ENCODE measurements around the gene SUSD1. TPM values are rescaled to one million over a fixed set of nuclear protein-coding genes. Genes with fewer than 3 reads are reported as not detected.
"Not testable (repeated sequence)": the region's sequence is repeated elsewhere in the genome, so short reads cannot be mapped to it uniquely, and the experiment has no call there.

Gene SUSD1
- total RNA-seq (2014; rRNA removed; shearing (Covaris generic); ENCODE audit: low replicate concordance), result 20.3 and 34.6 TPM in 2 replicates

- in situ Hi-C loops (cut with HindIII; ENCODE audit: low pct_unique_long_range_greater_than_20kb, low sequenced_read_pairs), result no loop called here
- DNase-seq (ENCODE audit: low read depth), result peak; percentile 60
Measured at GRCh38 chr9:112174965-112175795, at the start of gene SUSD1. Gene SUSD1 (minus strand): TSS chr9:112175297. CDS start chr9:112175235, 62 bp downstream.

GRCh38 chr9:112224401-112225289 lies 49.5 kb upstream of the SUSD1 start:
- peak; percentile 8 for DNase-seq (ENCODE audit: low read depth)
- in situ Hi-C loops (cut with HindIII; ENCODE audit: low pct_unique_long_range_greater_than_20kb, low sequenced_read_pairs), result no loop called here

GRCh38 chr9:112218908-112219307 lies 43.8 kb upstream of the SUSD1 start:
- no peak for DNase-seq (ENCODE audit: low read depth)

GRCh38 chr9:112212926-112213325 lies 37.8 kb upstream of the SUSD1 start:
- no peak for DNase-seq (ENCODE audit: low read depth)
- in situ Hi-C loops (cut with HindIII; ENCODE audit: low pct_unique_long_range_greater_than_20kb, low sequenced_read_pairs), result no loop called here

More at GRCh38 chr9:112218908-112219307, 43.8 kb upstream of the SUSD1 start:
- in situ Hi-C loops (cut with HindIII; ENCODE audit: low pct_unique_long_range_greater_than_20kb, low sequenced_read_pairs), result no loop called here

GRCh38 chr9:112207451-112207850 lies 32.4 kb upstream of the SUSD1 start:
- in situ Hi-C loops (cut with HindIII; ENCODE audit: low pct_unique_long_range_greater_than_20kb, low sequenced_read_pairs), result no loop called here
- DNase-seq (ENCODE audit: low read depth), result no peak

- in situ Hi-C loops (cut with HindIII; ENCODE audit: low pct_unique_long_range_greater_than_20kb, low sequenced_read_pairs), result no loop called here
- peak; percentile 56 for DNase-seq (ENCODE audit: low read depth)
Measured at GRCh38 chr9:112203536-112203935, 28.4 kb upstream of the SUSD1 start.

- in situ Hi-C loops (cut with HindIII; ENCODE audit: low pct_unique_long_range_greater_than_20kb, low sequenced_read_pairs), result no loop called here
- DNase-seq (ENCODE audit: low read depth), result no peak
Measured at GRCh38 chr9:112200711-112201110, 25.6 kb upstream of the SUSD1 start.

- DNase-seq (ENCODE audit: low read depth), result peak; percentile 32
Measured at GRCh38 chr9:112198646-112199045, 23.5 kb upstream of the SUSD1 start.

DNA sequence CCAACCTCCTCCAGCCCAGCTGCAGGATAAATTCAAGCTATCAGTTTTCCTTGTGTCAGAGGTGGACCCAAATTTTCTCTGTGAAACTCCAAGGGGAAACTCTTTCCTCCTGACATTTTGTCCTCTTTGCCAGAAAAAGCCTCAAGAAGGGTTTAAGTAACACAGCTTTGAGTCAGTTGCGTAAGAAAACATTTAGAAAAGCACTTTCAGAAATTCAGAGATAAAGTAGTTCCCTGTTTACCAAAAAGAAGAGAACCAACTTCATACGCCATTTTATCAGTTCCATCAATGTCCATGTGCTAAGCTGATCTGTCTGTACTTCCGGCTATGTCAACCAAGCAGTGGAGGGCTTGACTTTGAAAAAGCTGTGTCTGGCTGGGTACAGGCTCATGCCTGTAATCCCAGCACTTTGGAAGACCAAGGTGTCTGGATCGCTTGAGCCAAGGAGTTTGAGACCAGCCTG lies 19.9 kb upstream of the SUSD1 start:
- no peak for DNase-seq (ENCODE audit: low read depth)
- in situ Hi-C loops (cut with HindIII; ENCODE audit: low pct_unique_long_range_greater_than_20kb, low sequenced_read_pairs), result no loop called here

More at GRCh38 chr9:112198646-112199045, 23.5 kb upstream of the SUSD1 start:
- in situ Hi-C loops (cut with HindIII; ENCODE audit: low pct_unique_long_range_greater_than_20kb, low sequenced_read_pairs), result no loop called here

GRCh38 chr9:112193572-112194288 lies 18.6 kb upstream of the SUSD1 start:
- DNase-seq (ENCODE audit: low read depth), result peak; percentile 65
- in situ Hi-C loops (cut with HindIII; ENCODE audit: low pct_unique_long_range_greater_than_20kb, low sequenced_read_pairs), result no loop called here

DNA sequence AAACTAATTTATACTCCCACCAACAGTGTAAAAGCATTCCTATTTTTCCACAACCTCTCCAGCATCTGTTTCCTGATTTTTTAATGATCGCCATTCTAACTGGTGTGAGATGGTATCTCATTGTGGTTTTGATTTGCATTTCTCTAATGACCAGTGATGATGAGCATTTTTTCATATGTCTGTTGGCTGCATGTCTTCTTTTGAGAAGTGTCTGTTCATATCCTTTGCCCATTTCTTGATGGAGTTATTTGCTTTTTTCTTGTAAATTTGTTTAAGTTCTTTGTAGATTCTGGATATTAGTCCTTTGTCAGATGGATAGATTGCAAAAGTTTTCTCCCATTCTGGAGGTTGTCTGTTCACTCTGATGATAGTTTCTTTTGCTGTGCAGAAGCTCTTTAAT lies 15.2 kb upstream of the SUSD1 start:
- DNase-seq (ENCODE audit: low read depth); in situ Hi-C loops (cut with HindIII; ENCODE audit: low pct_unique_long_range_greater_than_20kb, low sequenced_read_pairs): not testable (repeated sequence)

- in situ Hi-C loops (cut with HindIII; ENCODE audit: low pct_unique_long_range_greater_than_20kb, low sequenced_read_pairs), result no loop called here
- DNase-seq (ENCODE audit: low read depth), result no peak
Measured at GRCh38 chr9:112188884-112189283, 13.8 kb upstream of the SUSD1 start.

DNA sequence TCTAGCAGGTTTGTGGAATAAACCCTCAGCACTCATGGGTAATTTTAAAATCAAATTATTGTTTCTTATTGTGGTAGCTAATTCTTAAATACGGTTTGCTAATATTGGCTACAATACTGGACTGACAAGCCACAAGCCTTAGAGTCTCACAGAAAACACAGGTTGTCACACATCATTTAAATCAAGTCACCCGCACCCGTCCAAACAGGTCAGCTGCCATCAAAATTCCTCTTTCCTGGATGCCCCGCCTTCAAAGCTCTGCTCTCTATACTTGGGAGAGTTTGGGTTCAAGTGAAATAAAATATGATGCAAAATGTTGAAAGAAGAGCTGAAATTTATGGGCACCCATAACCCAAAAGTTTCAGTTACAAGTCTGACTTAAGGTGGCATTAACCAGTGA lies 12.3 kb upstream of the SUSD1 start:
- DNase-seq (ENCODE audit: low read depth), result no peak
- in situ Hi-C loops (cut with HindIII; ENCODE audit: low pct_unique_long_range_greater_than_20kb, low sequenced_read_pairs), result no loop called here

- in situ Hi-C loops (cut with HindIII; ENCODE audit: low pct_unique_long_range_greater_than_20kb, low sequenced_read_pairs), result no loop called here
- no peak for DNase-seq (ENCODE audit: low read depth)
Measured at GRCh38 chr9:112186695-112187094, 11.6 kb upstream of the SUSD1 start.

DNA sequence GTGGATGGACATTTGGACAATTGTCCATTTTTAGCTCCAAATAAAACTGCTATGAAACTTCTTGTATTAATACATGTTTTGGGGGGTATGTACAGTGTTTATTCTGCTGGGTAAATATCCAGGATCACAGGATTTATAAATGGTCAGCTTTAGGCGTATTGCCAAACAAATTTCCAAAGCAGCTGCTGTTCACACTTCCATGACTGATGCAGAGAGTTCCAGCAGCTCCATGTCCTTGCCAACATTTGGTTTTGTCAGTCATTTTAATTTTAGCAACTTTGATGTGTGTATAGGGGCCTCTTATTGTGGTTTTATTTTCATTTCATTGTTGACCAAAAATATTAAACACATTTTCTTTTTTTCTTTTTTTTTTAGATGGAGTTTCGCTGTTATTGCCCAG lies 9.8 kb upstream of the SUSD1 start:
- in situ Hi-C loops (cut with HindIII; ENCODE audit: low pct_unique_long_range_greater_than_20kb, low sequenced_read_pairs), result no loop called here
- DNase-seq (ENCODE audit: low read depth), result no peak

GRCh38 chr9:112184221-112184620 lies 9.1 kb upstream of the SUSD1 start:
- in situ Hi-C loops (cut with HindIII; ENCODE audit: low pct_unique_long_range_greater_than_20kb, low sequenced_read_pairs), result no loop called here
- no peak for DNase-seq (ENCODE audit: low read depth)

DNA sequence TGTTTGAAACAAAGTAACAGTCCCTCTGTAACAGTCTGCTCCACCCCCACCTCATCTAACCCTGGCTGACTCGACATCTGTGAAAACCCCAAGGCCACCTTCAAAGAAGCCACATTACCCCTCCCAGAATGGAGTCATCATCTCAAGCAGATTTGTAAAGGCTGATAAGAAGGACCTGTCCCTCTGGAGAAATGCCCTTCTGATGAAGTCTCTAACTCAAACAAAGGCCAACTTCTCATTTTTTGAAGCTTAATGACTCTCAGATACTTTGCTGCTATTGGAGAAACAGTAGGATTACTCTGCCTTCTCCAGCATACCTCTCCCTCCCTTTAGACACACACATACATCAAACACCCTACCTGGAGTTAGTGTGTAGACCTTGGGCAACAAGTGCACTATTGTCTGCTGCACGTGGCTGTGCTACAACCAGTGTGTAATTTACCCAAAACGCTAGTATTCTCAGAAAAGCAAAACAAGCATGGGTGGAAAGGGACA lies 5.3 kb upstream of the SUSD1 start:
- peak; percentile 27 for DNase-seq (ENCODE audit: low read depth)
- in situ Hi-C loops (cut with HindIII; ENCODE audit: low pct_unique_long_range_greater_than_20kb, low sequenced_read_pairs), result no loop called here

DNA sequence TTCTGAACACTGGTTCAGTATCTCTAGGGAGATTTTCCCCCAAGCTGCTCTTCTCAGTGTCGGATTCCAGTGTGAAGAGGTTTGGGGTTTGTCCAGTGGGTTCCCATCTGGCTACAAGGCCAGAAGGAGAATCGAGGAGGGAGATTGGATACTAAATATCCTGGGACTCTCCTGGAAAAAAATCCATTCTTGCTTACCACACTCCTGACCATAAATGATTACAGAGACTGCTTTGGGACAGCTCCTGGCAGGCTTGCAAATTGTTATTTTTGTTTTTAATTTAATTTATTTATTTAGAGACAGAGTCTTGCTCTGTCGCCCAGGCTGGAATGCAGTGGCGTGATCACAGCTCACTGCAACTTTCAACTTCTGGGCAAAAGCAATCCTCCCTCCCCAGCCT lies 4.7 kb upstream of the SUSD1 start:
- no peak for DNase-seq (ENCODE audit: low read depth)
- in situ Hi-C loops (cut with HindIII; ENCODE audit: low pct_unique_long_range_greater_than_20kb, low sequenced_read_pairs), result no loop called here

Data from Caki2 (cell line).